Left renal pelvis (tissue), 4 donors: ENCODE data around the gene AMY1B. TPM values are rescaled to one million over a fixed set of nuclear protein-coding genes. Genes with fewer than 3 reads are reported as not detected.
"Not testable (repeated sequence)": the region's sequence is repeated elsewhere in the genome, so short reads cannot be mapped to it uniquely, and the experiment has no call there.

Experiments used
- DNase-seq, 4 donors: peaks; one replicate each; pipeline ENCODE4 v3.0.0-alpha.2; 2013; ENCODE audit warnings: low read depth in 4 of 4, low spot score in 3 of 4
- polyA plus RNA-seq, 4 donors: library from polyadenylated mRNA; unstranded; fragments of 120-200 nt; gene quantifications; one replicate each; pipeline ENCODE4 v1.2.1, GENCODE V29; 2013; ENCODE audit not compliant: insufficient read length in 4 of 4

AMY1B gene
- polyA plus RNA-seq, result under 1 TPM in 2 of 4 donors, not detected in 2; 0.11 to 0.29 TPM

- not testable (repeated sequence) for DNase-seq
Measured at GRCh38 chr1:103696110-103696509, at the start of gene AMY1B. Gene AMY1B, minus strand, starts transcription at chr1:103696210. Its CDS starts 571 bp downstream, at chr1:103695639.

GRCh38 chr1:103745040-103745439, 49.0 kb upstream of the AMY1B start:
- not testable (repeated sequence) for DNase-seq

GRCh38 chr1:103744449-103744848, 48.4 kb upstream of the AMY1B start:
- DNase-seq, result not testable (repeated sequence)

GRCh38 chr1:103738031-103738430, 42.0 kb upstream of the AMY1B start:
- not testable (repeated sequence) for DNase-seq

GRCh38 chr1:103735334-103735733, 39.3 kb upstream of the AMY1B start:
- not testable (repeated sequence) for DNase-seq

- not testable (repeated sequence) for DNase-seq
Measured at GRCh38 chr1:103721473-103721872, 25.5 kb upstream of the AMY1B start.

- DNase-seq, result not testable (repeated sequence)
Measured at GRCh38 chr1:103717404-103717803, 21.4 kb upstream of the AMY1B start.

- not testable (repeated sequence) for DNase-seq
Measured at GRCh38 chr1:103710381-103710780, 14.4 kb upstream of the AMY1B start.

- DNase-seq, result not testable (repeated sequence)
Measured at GRCh38 chr1:103707670-103708069, 11.7 kb upstream of the AMY1B start.

- DNase-seq, result not testable (repeated sequence)
Measured at GRCh38 chr1:103701256-103701655, 5.2 kb upstream of the AMY1B start.

GRCh38 chr1:103700669-103701068, 4.7 kb upstream of the AMY1B start:
- DNase-seq, result not testable (repeated sequence)

GRCh38 chr1:103697430-103697829, 1.4 kb upstream of the AMY1B start:
- DNase-seq, result not testable (repeated sequence)

GRCh38 chr1:103676335-103676734, 19.7 kb downstream of the AMY1B start:
- not testable (repeated sequence) for DNase-seq

- not testable (repeated sequence) for DNase-seq
Measured at GRCh38 chr1:103655460-103655859, 40.5 kb downstream of the AMY1B start, which contains the start of gene AMY1A. Gene AMY1A, plus strand, starts transcription at chr1:103655760. Its CDS starts 571 bp downstream, at chr1:103656331.

- DNase-seq, result not testable (repeated sequence)
Measured at GRCh38 chr1:103654133-103654532, 41.9 kb downstream of the AMY1B start.

GRCh38 chr1:103650889-103651288, 45.1 kb downstream of the AMY1B start:
- not testable (repeated sequence) for DNase-seq

GRCh38 chr1:103650305-103650704, 45.7 kb downstream of the AMY1B start:
- not testable (repeated sequence) for DNase-seq

GRCh38 chr1:103643908-103644307, 52.1 kb downstream of the AMY1B start:
- not testable (repeated sequence) for DNase-seq

- not testable (repeated sequence) for DNase-seq
Measured at GRCh38 chr1:103641194-103641593, 54.8 kb downstream of the AMY1B start.
